Liver (tissue), 9 donors: Measurements from ENCODE around the gene ANKRD61. TPM values are rescaled to one million over a fixed set of nuclear protein-coding genes. Genes with fewer than 3 reads are reported as not detected.

Experiments
- DNase-seq: peaks from one replicate; pipeline ENCODE4 v3.0.0-alpha.2; 2017; ENCODE audit warnings: low spot score
- H3K27ac ChIP-seq, 2 donors: one replicate each; pipeline ENCODE4 v1.7.0; 2013; ENCODE audit warnings: inconsistent platforms in 2 of 2, low read length in 2 of 2, control low read depth in 1 of 2, low read depth in 1 of 2, mild to moderate bottlenecking in 1 of 2
- H3K27me3 ChIP-seq, 4 donors: one replicate each; pipeline versions ENCODE4 v1.6.1 to v1.7.0; 2013; ENCODE audit warnings: low read length in 3 of 4, inconsistent platforms in 1 of 4, mild to moderate bottlenecking in 1 of 4, moderate library complexity in 1 of 4; ENCODE audit not compliant: control insufficient read depth in 4 of 4, insufficient read depth in 4 of 4
- H3K36me3 ChIP-seq, 4 donors: one replicate each; pipeline versions ENCODE4 v1.6.1 to v1.7.0; 2013; ENCODE audit warnings: low read length in 3 of 4, mild to moderate bottlenecking in 3 of 4, low read depth in 1 of 4, moderate library complexity in 1 of 4; ENCODE audit not compliant: control insufficient read depth in 4 of 4, insufficient read depth in 3 of 4
- H3K4me1 ChIP-seq, 4 donors: one replicate each; pipeline versions ENCODE4 v1.6.1 to v1.7.0; 2013; ENCODE audit warnings: low read length in 3 of 4, mild to moderate bottlenecking in 3 of 4, moderate library complexity in 1 of 4; ENCODE audit not compliant: control insufficient read depth in 4 of 4, insufficient read depth in 4 of 4
- H3K4me3 ChIP-seq, 3 donors: one replicate each; pipeline versions ENCODE4 v1.6.1 to v1.7.0; 2013; ENCODE audit warnings: low read length in 3 of 3, control low read depth in 1 of 3, low read depth in 1 of 3, mild to moderate bottlenecking in 1 of 3
- H3K9ac ChIP-seq, 2 donors: one replicate each; pipeline ENCODE4 v1.7.0; 2013; ENCODE audit warnings: low read length in 2 of 2, mild to moderate bottlenecking in 2 of 2, moderate library complexity in 2 of 2, control low read depth in 1 of 2, low read depth in 1 of 2
- H3K9me3 ChIP-seq, 4 donors: one replicate each; pipeline versions ENCODE4 v1.6.1 to v1.7.0; 2013; ENCODE audit warnings: low read length in 3 of 4; ENCODE audit not compliant: control insufficient read depth in 4 of 4
- ATF3 ChIP-seq: IDR thresholded peaks from 2 replicates; pipeline ENCODE4 v1.6.1; 2016; ENCODE audit warnings: antibody characterized with exemption
- CTCF ChIP-seq: fragments of 150-350 bp; IDR thresholded peaks from 2 replicates; pipeline ENCODE4 v1.5.1; 2017; ENCODE audit warnings: improper control_type of control experiment, low read depth, low read length; ENCODE audit not compliant: missing input control
- EGR1 ChIP-seq, 2 donors: IDR thresholded peaks; 2 replicates each; pipeline ENCODE4 v1.6.1; 2016 to 2018; ENCODE audit warnings: antibody characterized with exemption in 2 of 2, low read depth in 2 of 2
- FOXA1 ChIP-seq: IDR thresholded peaks from 2 replicates; pipeline ENCODE4 v1.6.1; 2016; ENCODE audit warnings: antibody characterized with exemption
- FOXA2 ChIP-seq: IDR thresholded peaks from 2 replicates; pipeline ENCODE4 v1.6.1; 2016; ENCODE audit warnings: antibody characterized with exemption
- GABPA ChIP-seq, 2 donors: IDR thresholded peaks in 1 of 2; conservative IDR thresholded peaks in 1 of 2; 2 replicates each; pipeline ENCODE4 v1.6.1; 2016; ENCODE audit warnings: antibody characterized with exemption in 2 of 2, mild to moderate bottlenecking in 1 of 2, moderate library complexity in 1 of 2
- HNF4A ChIP-seq, 2 donors: conservative IDR thresholded peaks; 2 replicates each; pipeline ENCODE4 v1.6.1; 2016; ENCODE audit warnings: antibody characterized with exemption in 2 of 2, mild to moderate bottlenecking in 2 of 2
- HNF4G ChIP-seq: IDR thresholded peaks from 2 replicates; pipeline ENCODE4 v1.6.1; 2016; ENCODE audit warnings: antibody characterized with exemption
- JUND ChIP-seq, 2 donors: IDR thresholded peaks; 2 replicates each; pipeline ENCODE4 v1.6.1; 2016; ENCODE audit warnings: antibody characterized with exemption in 2 of 2
- MAX ChIP-seq: IDR thresholded peaks from 2 replicates; pipeline ENCODE4 v1.6.1; 2016; ENCODE audit warnings: antibody characterized with exemption
- NR2F2 ChIP-seq: IDR thresholded peaks from 2 replicates; pipeline ENCODE4 v1.6.1; 2016; ENCODE audit warnings: antibody characterized with exemption
- RAD21 ChIP-seq, 2 donors: IDR thresholded peaks; 2 replicates each; pipeline ENCODE4 v1.6.1; 2016; ENCODE audit warnings: antibody characterized with exemption in 2 of 2, mild to moderate bottlenecking in 2 of 2
- REST ChIP-seq: IDR thresholded peaks from 2 replicates; pipeline ENCODE4 v1.6.1; 2016; ENCODE audit warnings: antibody characterized with exemption, mild to moderate bottlenecking
- RXRA ChIP-seq, 2 donors: IDR thresholded peaks; 2 replicates each; pipeline ENCODE4 v1.6.1; 2017 to 2018; ENCODE audit warnings: antibody characterized with exemption in 2 of 2, mild to moderate bottlenecking in 1 of 2
- SP1 ChIP-seq: IDR thresholded peaks from 2 replicates; pipeline ENCODE4 v1.6.1; 2018; ENCODE audit warnings: antibody characterized with exemption, mild to moderate bottlenecking
- TAF1 ChIP-seq: conservative IDR thresholded peaks from 2 replicates; pipeline ENCODE4 v1.6.1; 2016; ENCODE audit warnings: antibody characterized with exemption, mild to moderate bottlenecking
- YY1 ChIP-seq: IDR thresholded peaks from 2 replicates; pipeline ENCODE4 v1.6.1; 2016; ENCODE audit warnings: antibody characterized with exemption, mild to moderate bottlenecking
- ZBTB33 ChIP-seq: IDR thresholded peaks from 2 replicates; pipeline ENCODE4 v1.6.1; 2016; ENCODE audit warnings: antibody characterized with exemption
- whole genome bisulfite sequencing: extraction: QIAGEN DNeasy Blood & Tissue Kit; methylation state at CpG from one replicate; pipeline ENCODE4 v1.1.7; 2013; 5-methylcytosine and 5-hydroxymethylcytosine counted together
- polyA plus RNA-seq, 2 donors: library from polyadenylated mRNA; stranded (reverse) in 1 of 2; unstranded in 1 of 2; fragments of 200-250 nt in 1 of 2; fragments of >200 nt in 1 of 2; fragmentation: Nextera tagmentation in 1 of 2; extraction: Ambion mirVana in 1 of 2; gene quantifications; one replicate each; pipeline versions ENCODE4 v1.2.1 to v1.2.3, GENCODE V29; 2013 to 2015
- total RNA-seq, 2 donors: library from RNA; depleted of rRNA; stranded (reverse); fragments of >200 nt; gene quantifications; one replicate each; pipeline ENCODE4 v1.2.3, GENCODE V29; 2014
- donor health status: healthy.
- donor health status: healthy.
- donor health status: healthy.
- donor health status: healthy.
- donor health status: healthy.

Gene ANKRD61
- total and polyA plus RNA-seq, 4 donors = 0.08 to 0.42 TPM; not detected in 2

GRCh38 chr7:6026011-6026819 lies 5.0 kb upstream of the ANKRD61 start:
- H3K4me3 ChIP-seq = no peak overlapping the region
- peak overlapping the region; percentile 13 to 36 for H3K27ac ChIP-seq
- no peak for TF ChIP-seq GABPA (IDR thresholded peaks at IDR 0.05 in 1 of 2, conservative IDR thresholded peaks at IDR 0.05 in 1 of 2)
- TF ChIP-seq SP1 = peak; percentile 13
- no peak for TF ChIP-seq MAX
- no peak for TF ChIP-seq REST
- peak in 1 of 2 donors; percentile 65 for TF ChIP-seq RAD21 (IDR thresholded peaks at IDR 0.05)
- no peak for TF ChIP-seq RXRA (IDR thresholded peaks at IDR 0.05)
- DNase-seq = no peak
- no peaks in the 10 kb centered on the region for H3K27me3 ChIP-seq
- no peaks in the 10 kb centered on the region for H3K9me3 ChIP-seq
- H3K9ac ChIP-seq = no peak overlapping the region
- peaks cover 7 to 69% (median 52%) of the 10 kb centered on the region in 4 donors for H3K36me3 ChIP-seq
- no peaks in the 10 kb centered on the region for H3K4me1 ChIP-seq
- 73% methylated on average over 22 of the region's 22 CpGs for WGBS

- no peaks in the 10 kb centered on the region for H3K27me3 ChIP-seq
- 82% methylated on average over 12 of the region's 12 CpGs for WGBS
- no peak for DNase-seq
- H3K9me3 ChIP-seq = no peaks in the 10 kb centered on the region
- no peak for TF ChIP-seq ATF3
- TF ChIP-seq REST = no peak
- no peak for TF ChIP-seq FOXA1
- TF ChIP-seq HNF4G = no peak
- TF ChIP-seq CTCF = no peak
- TF ChIP-seq RAD21 (IDR thresholded peaks at IDR 0.05) = no peak
- TF ChIP-seq ZBTB33 = no peak
- TF ChIP-seq JUND (IDR thresholded peaks at IDR 0.05) = no peak
- TF ChIP-seq RXRA (IDR thresholded peaks at IDR 0.05) = no peak
- TF ChIP-seq MAX = no peak
- TF ChIP-seq TAF1 = no peak
- no peak for TF ChIP-seq HNF4A (conservative IDR thresholded peaks at IDR 0.05)
- TF ChIP-seq NR2F2 = no peak
- TF ChIP-seq YY1 = no peak
- TF ChIP-seq EGR1 (IDR thresholded peaks at IDR 0.05; ENCODE audit: low read depth in 2 of 2) = no peak
- no peak for TF ChIP-seq GABPA (IDR thresholded peaks at IDR 0.05 in 1 of 2, conservative IDR thresholded peaks at IDR 0.05 in 1 of 2)
- TF ChIP-seq FOXA2 = no peak
- no peak for TF ChIP-seq SP1
- peaks cover 0 to 3% (median 0%) of the 10 kb centered on the region in 4 donors for H3K4me1 ChIP-seq
- no peak overlapping the region for H3K4me3 ChIP-seq
- no peak overlapping the region for H3K9ac ChIP-seq
- H3K36me3 ChIP-seq = peaks cover 10 to 66% (median 46%) of the 10 kb centered on the region in 4 donors
- H3K27ac ChIP-seq = peak overlapping the region; percentile 2 to 36
These were observed 4.3 kb upstream of the ANKRD61 start for GRCh38 chr7:6026820-6027311.
